Stimulated activated CD8-positive, alpha-beta memory T cell treated with anti-CD3 and anti-CD28 coated beads, Interleukin-15, amount 100 ng/mL, for 24 hours (primary cell): ENCODE results near the gene ASH1L.
"Not testable (repeated sequence)": the region's sequence is repeated elsewhere in the genome, so short reads cannot be mapped to it uniquely, and the experiment has no call there.

Source experiments
- DNase-seq: peaks from one replicate; pipeline ENCODE4 v3.0.0-alpha.2; 2020; ENCODE audit warnings: low read depth

The ASH1L gene

GRCh38 chr1:155437405-155437804 lies 125.2 kb downstream of the ASH1L start:
- no peak for DNase-seq

- DNase-seq = not testable (repeated sequence)
Measured at GRCh38 chr1:155433831-155434389, 128.7 kb downstream of the ASH1L start.

- not testable (repeated sequence) for DNase-seq
Measured at GRCh38 chr1:155433128-155433830, 129.3 kb downstream of the ASH1L start.

- no peak for DNase-seq
Measured at GRCh38 chr1:155424091-155424490, 138.5 kb downstream of the ASH1L start.

- no peak for DNase-seq
Measured at GRCh38 chr1:155420788-155421187, 141.8 kb downstream of the ASH1L start.

- not testable (repeated sequence) for DNase-seq
Measured at GRCh38 chr1:155411840-155412239, 150.8 kb downstream of the ASH1L start.

GRCh38 chr1:155410931-155411330 lies 151.7 kb downstream of the ASH1L start:
- DNase-seq = no peak

- no peak for DNase-seq
Measured at GRCh38 chr1:155396874-155397476, 165.6 kb downstream of the ASH1L start.

- no peak for DNase-seq
Measured at GRCh38 chr1:155392898-155393411, 169.6 kb downstream of the ASH1L start.

- DNase-seq = no peak
Measured at GRCh38 chr1:155389826-155390225, 172.8 kb downstream of the ASH1L start.

GRCh38 chr1:155385836-155386235 lies 176.8 kb downstream of the ASH1L start:
- DNase-seq = not testable (repeated sequence)

GRCh38 chr1:155383406-155383805 lies 179.2 kb downstream of the ASH1L start:
- DNase-seq = no peak

GRCh38 chr1:155379631-155380090 lies 182.9 kb downstream of the ASH1L start:
- no peak for DNase-seq

- no peak for DNase-seq
Measured at GRCh38 chr1:155379180-155379579, 183.4 kb downstream of the ASH1L start.

- DNase-seq = no peak
Measured at GRCh38 chr1:155360051-155360450, 202.6 kb downstream of the ASH1L start.

GRCh38 chr1:155352631-155353030 lies 210.0 kb downstream of the ASH1L start:
- DNase-seq = no peak

GRCh38 chr1:155342842-155343241 lies 219.8 kb downstream of the ASH1L start:
- no peak for DNase-seq

- no peak for DNase-seq
Measured at GRCh38 chr1:155339515-155340097, 223.0 kb downstream of the ASH1L start.

- no peak for DNase-seq
Measured at GRCh38 chr1:155334962-155335361, 227.6 kb downstream of the ASH1L start.

- no peak for DNase-seq
Measured at GRCh38 chr1:155329980-155330598, 232.5 kb downstream of the ASH1L start.

GRCh38 chr1:155328856-155329255 lies 233.7 kb downstream of the ASH1L start:
- not testable (repeated sequence) for DNase-seq

- DNase-seq = no peak
Measured at GRCh38 chr1:155327981-155328380, 234.6 kb downstream of the ASH1L start.
